Sigmoid colon (tissue), 7 donors: ENCODE measurements around the gene LASP1. TPM values are rescaled to one million over a fixed set of nuclear protein-coding genes. Genes with fewer than 3 reads are reported as not detected.

Experiments used
- DNase-seq: peaks from one replicate; pipeline ENCODE4 v3.0.0-alpha.2; 2019
- H3K27ac ChIP-seq, 4 donors: fragments of 200-600 bp; sonication (generic); one replicate each; pipeline ENCODE4 v1.5.1; 2016 to 2019; ENCODE audit warnings: mild to moderate bottlenecking in 1 of 4
- H3K27me3 ChIP-seq, 3 donors: fragments of 200-600 bp; sonication (generic); one replicate each; pipeline ENCODE4 v1.5.1; 2019; ENCODE audit warnings: mild to moderate bottlenecking in 1 of 3
- H3K36me3 ChIP-seq, 4 donors: fragments of 200-600 bp; sonication (generic); one replicate each; pipeline ENCODE4 v1.5.1; 2016 to 2019
- H3K4me1 ChIP-seq, 4 donors: fragments of 200-600 bp; sonication (generic); one replicate each; pipeline ENCODE4 v1.5.1; 2017 to 2019
- H3K4me3 ChIP-seq, 4 donors: fragments of 200-600 bp; sonication (generic); one replicate each; pipeline ENCODE4 v1.5.1; 2017 to 2019; ENCODE audit warnings: mild to moderate bottlenecking in 2 of 4, moderate library complexity in 1 of 4
- H3K9me3 ChIP-seq, 4 donors: fragments of 200-600 bp in 3 of 4; sonication (generic) in 3 of 4; one replicate each; pipeline versions ENCODE4 v1.5.1 to v1.6.1; 2013 to 2019
- EP300 ChIP-seq, 4 donors: sonication (generic); formaldehyde crosslinking; IDR thresholded peaks; one replicate each; pipeline ENCODE4 v1.6.1; 2017; ENCODE audit warnings: antibody characterized with exemption in 4 of 4
- POLR2A ChIP-seq, 2 donors: fragments of 450-650 bp; IDR thresholded peaks; one replicate each; pipeline ENCODE4 v1.6.1; 2016; ENCODE audit warnings: antibody characterized with exemption in 2 of 2, mild to moderate bottlenecking in 2 of 2, moderate library complexity in 2 of 2
- POLR2AphosphoS5 ChIP-seq, 4 donors: sonication (generic); formaldehyde crosslinking; IDR thresholded peaks; one replicate each; pipeline ENCODE4 v1.6.1; 2017; ENCODE audit warnings: antibody characterized with exemption in 4 of 4
- WGBS, 2 donors: extraction: QIAGEN DNeasy Blood & Tissue Kit; methylation state at CpG; one replicate each; pipeline ENCODE4 v1.1.7; 2013; 5-methylcytosine and 5-hydroxymethylcytosine counted together
- intact Hi-C: fragments of 100-400 bp; cut with DNase I; formaldehyde crosslinking; loops from one replicate; pipeline ENCODE4 v1.15.1; 2023
- polyA plus RNA-seq, 3 donors: library from polyadenylated mRNA; stranded (reverse); fragments of 200-250 nt; gene quantifications; one replicate each; pipeline ENCODE4 v1.2.3, GENCODE V29; 2013
- total RNA-seq, 4 donors: library from RNA; depleted of rRNA; stranded (reverse); fragments of >200 nt; gene quantifications; one replicate each; pipeline ENCODE4 v1.1.0, GENCODE V29; 2016
- TF ChIP-seq, protein P1 (sequence below), 4 experiments: fragments of 450-650 bp in 3 of 4; fragments of 200-600 bp in 1 of 4; IDR thresholded peaks; one replicate each; pipeline ENCODE4 v1.5.1; 2016 to 2019; ENCODE audit warnings: antibody characterized with exemption in 4 of 4, mild to moderate bottlenecking in 3 of 4, moderate library complexity in 2 of 4
- donor health status: healthy with polysubstance abuse.
- donor health status: Bipolar disorder and iron deficiency.
- donor health status: healthy.

The LASP1 gene
- total and polyA plus RNA-seq, 7 donors, result 27.6 to 205 (median 64.8) TPM

DNA sequence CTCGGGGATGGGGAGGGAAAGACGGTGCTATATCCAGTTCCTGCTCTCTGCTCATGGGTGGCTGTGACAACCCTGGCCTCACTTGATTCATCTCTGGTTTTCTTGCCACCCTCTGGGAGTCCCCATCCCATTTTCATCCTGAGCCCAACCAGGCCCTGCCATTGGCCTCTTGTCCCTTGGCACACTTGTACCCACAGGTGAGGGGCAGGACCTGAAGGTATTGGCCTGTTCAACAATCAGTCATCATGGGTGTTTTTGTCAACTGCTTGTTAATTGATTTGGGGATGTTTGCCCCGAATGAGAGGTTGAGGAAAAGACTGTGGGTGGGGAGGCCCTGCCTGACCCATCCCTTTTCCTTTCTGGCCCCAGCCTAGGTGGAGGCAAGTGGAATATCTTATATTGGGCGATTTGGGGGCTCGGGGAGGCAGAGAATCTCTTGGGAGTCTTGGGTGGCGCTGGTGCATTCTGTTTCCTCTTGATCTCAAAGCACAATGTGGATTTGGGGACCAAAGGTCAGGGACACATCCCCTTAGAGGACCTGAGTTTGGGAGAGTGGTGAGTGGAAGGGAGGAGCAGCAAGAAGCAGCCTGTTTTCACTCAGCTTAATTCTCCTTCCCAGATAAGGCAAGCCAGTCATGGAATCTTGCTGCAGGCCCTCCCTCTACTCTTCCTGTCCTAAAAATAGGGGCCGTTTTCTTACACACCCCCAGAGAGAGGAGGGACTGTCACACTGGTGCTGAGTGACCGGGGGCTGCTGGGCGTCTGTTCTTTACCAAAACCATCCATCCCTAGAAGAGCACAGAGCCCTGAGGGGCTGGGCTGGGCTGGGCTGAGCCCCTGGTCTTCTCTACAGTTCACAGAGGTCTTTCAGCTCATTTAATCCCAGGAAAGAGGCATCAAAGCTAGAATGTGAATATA lies 50.8 kb downstream of the LASP1 start:
- H3K4me3 ChIP-seq, result no peak overlapping the region
- 77 to 79% methylated on average over 9 of the region's 9 CpGs for WGBS, 2 donors
- intact Hi-C loops, result loop anchor here (5.0 kb wide), 1 partner anchor 48 kb away; the partner anchor contains the start of gene LASP1
- peaks cover 0 to 51% (median 43%) of the 10 kb centered on the region in 4 donors for H3K4me1 ChIP-seq
- no peak for TF ChIP-seq EP300 (IDR thresholded peaks at IDR 0.05)
- TF ChIP-seq POLR2AphosphoS5 (IDR thresholded peaks at IDR 0.05), result no peak
- TF ChIP-seq, protein P1, sequence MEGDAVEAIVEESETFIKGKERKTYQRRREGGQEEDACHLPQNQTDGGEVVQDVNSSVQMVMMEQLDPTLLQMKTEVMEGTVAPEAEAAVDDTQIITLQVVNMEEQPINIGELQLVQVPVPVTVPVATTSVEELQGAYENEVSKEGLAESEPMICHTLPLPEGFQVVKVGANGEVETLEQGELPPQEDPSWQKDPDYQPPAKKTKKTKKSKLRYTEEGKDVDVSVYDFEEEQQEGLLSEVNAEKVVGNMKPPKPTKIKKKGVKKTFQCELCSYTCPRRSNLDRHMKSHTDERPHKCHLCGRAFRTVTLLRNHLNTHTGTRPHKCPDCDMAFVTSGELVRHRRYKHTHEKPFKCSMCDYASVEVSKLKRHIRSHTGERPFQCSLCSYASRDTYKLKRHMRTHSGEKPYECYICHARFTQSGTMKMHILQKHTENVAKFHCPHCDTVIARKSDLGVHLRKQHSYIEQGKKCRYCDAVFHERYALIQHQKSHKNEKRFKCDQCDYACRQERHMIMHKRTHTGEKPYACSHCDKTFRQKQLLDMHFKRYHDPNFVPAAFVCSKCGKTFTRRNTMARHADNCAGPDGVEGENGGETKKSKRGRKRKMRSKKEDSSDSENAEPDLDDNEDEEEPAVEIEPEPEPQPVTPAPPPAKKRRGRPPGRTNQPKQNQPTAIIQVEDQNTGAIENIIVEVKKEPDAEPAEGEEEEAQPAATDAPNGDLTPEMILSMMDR (IDR thresholded peaks at IDR 0.05), result no peak
- no peak for TF ChIP-seq POLR2A (IDR thresholded peaks at IDR 0.05)
- DNase-seq, result peak; percentile 59
- H3K27me3 ChIP-seq, result no peaks in the 10 kb centered on the region
- H3K27ac ChIP-seq, result peak overlapping the region; percentile 64 to 86 (median 76)
- H3K9me3 ChIP-seq, result no peaks in the 10 kb centered on the region
- H3K36me3 ChIP-seq, result peaks cover 15 to 48% (median 27%) of the 10 kb centered on the region in 4 donors

DNA sequence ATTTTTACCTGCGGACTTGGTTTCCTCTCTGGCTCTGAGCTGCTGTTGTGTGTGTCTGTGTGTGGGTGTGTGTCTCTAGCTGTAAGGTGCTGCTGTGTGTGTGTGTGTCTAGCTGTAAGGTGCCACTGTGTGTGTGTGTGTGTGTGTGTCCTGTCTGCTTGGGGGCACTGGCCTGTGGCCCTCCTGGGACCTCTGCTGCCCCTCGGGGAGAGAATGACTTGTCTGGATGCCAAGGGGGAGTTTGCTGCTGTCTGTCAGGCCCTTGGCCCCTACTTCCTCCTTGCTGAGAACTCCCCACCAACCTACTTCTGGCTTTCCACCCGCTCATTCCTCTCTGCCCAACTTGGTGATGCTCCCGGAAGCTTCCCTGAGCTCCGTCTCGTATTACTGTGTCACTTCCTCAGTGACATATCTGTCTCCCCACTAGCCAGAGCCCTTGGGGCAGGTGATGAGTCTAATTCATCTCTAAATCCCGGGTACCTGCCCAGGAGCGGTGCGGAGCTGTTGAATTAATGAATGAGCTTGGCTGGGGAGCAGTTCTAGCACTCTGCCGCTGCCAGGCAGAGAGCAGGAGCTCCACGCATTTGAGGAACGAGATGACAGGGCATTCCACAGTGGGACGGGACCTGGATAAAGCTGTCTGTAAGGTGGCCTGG lies 52.0 kb downstream of the LASP1 start:
- Histone ChIP-seq H3K36me3 (peaks cover 10 to 35% (median 20%) of the 10 kb centered on the region in 4 donors), H3K27me3 (no peaks in the 10 kb centered on the region), H3K9me3 (no peaks in the 10 kb centered on the region), H3K4me3 (no peak overlapping the region), H3K27ac (peak overlapping the region; percentile 64 to 86 (median 76)), H3K4me1 (peaks cover 0 to 60% (median 46%) of the 10 kb centered on the region in 4 donors)
- DNase-seq, result peak; percentile 59
- 77 to 81% methylated on average over 13 of the region's 13 CpGs for WGBS, 2 donors
- no peak for TF ChIP-seq EP300 (IDR thresholded peaks at IDR 0.05)
- TF ChIP-seq POLR2AphosphoS5 (IDR thresholded peaks at IDR 0.05), result no peak
- TF ChIP-seq, protein P1 (IDR thresholded peaks at IDR 0.05), result no peak
- no peak for TF ChIP-seq POLR2A (IDR thresholded peaks at IDR 0.05)
- intact Hi-C loops, result loop anchor here (5.0 kb wide), 1 partner anchor 50 kb away; the partner anchor contains the start of gene LASP1

DNA sequence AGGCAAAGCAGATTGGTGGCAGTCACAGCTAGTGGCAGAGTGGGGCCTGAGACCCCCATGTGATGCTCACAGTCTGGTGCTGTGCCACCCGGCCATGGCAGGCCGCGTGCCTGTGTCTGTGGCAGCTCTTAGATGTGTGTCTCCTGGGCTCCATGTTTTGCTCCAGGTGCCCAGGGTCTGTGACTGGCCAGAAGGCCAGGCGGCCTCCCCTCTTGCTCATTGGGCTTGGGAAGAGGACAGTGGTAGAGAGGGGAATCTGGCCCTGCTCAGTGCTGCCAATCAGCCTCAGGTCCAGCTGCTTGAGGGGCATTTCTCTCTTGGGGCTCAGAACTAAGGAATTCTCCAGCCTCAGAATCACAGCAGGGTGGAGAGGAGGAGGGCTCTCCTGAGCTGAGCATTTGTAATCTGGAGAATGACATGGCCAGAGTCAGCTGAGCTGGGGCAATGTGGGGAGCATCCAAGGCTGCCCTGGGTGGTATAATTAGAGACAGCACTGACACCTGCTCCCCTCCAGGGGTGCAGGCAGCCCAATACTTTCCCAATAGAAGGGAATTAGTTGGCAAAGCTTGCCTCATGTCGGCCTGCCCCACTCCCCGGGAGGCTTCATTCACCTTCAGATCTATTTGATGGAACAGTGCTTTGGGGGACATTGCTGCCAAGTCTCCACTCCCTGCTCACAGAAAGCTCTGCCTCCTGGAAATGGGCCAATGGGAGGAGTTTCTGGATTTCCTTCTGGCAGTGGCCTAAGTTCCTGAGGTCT lies 52.9 kb downstream of the LASP1 start:
- Histone ChIP-seq H3K27ac (peak overlapping the region; percentile 64 to 86 (median 76)), H3K4me3 (no peak overlapping the region), H3K27me3 (no peaks in the 10 kb centered on the region), H3K36me3 (peaks cover 10 to 27% (median 16%) of the 10 kb centered on the region in 4 donors), H3K4me1 (peaks cover 0 to 60% (median 46%) of the 10 kb centered on the region in 4 donors), H3K9me3 (no peaks in the 10 kb centered on the region)
- DNase-seq, result peak; percentile 92
- intact Hi-C loops, result loop anchor here (5.0 kb wide), 1 partner anchor 50 kb away; the partner anchor contains the start of gene LASP1
- 54 to 74% methylated on average over 6 of the region's 6 CpGs for WGBS, 2 donors
- TF ChIP-seq POLR2A (IDR thresholded peaks at IDR 0.05), result no peak
- peak in 2 of 4 donors; percentile 4 to 21 for TF ChIP-seq POLR2AphosphoS5 (IDR thresholded peaks at IDR 0.05)

DNA sequence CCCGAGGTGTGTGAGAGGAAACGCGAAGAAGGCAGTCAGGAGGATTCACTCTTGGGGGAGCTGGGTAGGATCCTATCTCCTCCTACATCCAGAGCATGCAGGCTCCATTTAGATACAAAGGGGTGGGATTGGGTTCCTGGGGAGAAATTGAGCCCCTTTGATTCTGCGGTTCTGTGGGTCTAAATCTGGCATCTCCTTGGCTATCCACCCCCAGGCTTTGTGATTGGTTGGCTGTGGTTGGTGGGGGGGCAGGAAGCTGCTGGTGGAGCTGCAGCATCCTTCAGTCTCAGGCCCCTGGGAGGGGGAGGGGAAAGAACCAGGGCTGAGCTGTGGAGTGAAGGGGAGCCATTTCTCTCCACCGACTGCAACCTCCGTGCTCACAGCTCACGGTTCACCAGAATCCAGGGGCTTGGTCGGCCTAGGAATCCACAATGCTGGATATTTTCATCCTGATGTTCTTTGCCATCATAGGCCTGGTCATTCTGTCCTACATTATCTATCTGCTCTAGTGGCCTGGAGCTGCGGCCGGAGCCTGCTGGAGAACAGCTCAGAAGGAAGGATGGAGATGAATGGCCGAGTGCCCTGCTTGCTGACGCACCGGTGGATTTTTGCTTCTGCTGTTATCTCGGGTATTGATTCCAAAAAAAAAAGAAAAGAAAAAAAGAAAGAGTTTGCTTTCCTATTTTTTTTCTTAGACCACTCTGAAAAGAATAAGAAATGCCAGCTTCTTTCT lies 55.6 kb downstream of the LASP1 start, which contains the start of gene LASP1NB:
Gene LASP1NB, plus strand, starts transcription at position 352 of the 733 bp plus-strand sequence.
- Histone ChIP-seq H3K4me3 (peak within 1 kb of the TSS in 1 of 4 donors; percentile 24), H3K27me3 (no peaks in the 10 kb centered on the region), H3K27ac (peak within 1 kb of the TSS in 2 of 4 donors; percentile 47 to 64), H3K36me3 (no peaks in the 10 kb centered on the region), H3K4me1 (peaks cover 0 to 47% (median 37%) of the 10 kb centered on the region in 4 donors), H3K9me3 (no peaks in the 10 kb centered on the region)
- DNase-seq, result no peak
- TF ChIP-seq, protein P1 (IDR thresholded peaks at IDR 0.05), result no peak
- TF ChIP-seq POLR2A (IDR thresholded peaks at IDR 0.05), result no peak
- no peak for TF ChIP-seq POLR2AphosphoS5 (IDR thresholded peaks at IDR 0.05)
- TF ChIP-seq EP300 (IDR thresholded peaks at IDR 0.05), result no peak
- intact Hi-C loops, result no loop called here
- WGBS, 2 donors, result 68 to 85% methylated on average over 14 of the region's 14 CpGs
